Measurements from ENCODE around the gene ENDOU.

ENDOU gene

GRCh38 chr12:47725091-47725772, at the start of gene ENDOU:
Gene ENDOU (minus strand): TSS chr12:47725490. CDS start chr12:47725413, 77 bp downstream.
- DNase-seq: no peak

- no peak for DNase-seq
Observed at GRCh38 chr12:47774663-47775062, 49.4 kb upstream of the ENDOU start.

GRCh38 chr12:47773858-47774580, 48.7 kb upstream of the ENDOU start:
- DNase-seq: peak; percentile 34

- peak; percentile 68 for DNase-seq
Observed at GRCh38 chr12:47773062-47773857, 48.0 kb upstream of the ENDOU start, which contains the start of gene SLC48A1. Gene SLC48A1 (plus strand): TSS chr12:47773238. CDS start chr12:47773305, 67 bp downstream.

GRCh38 chr12:47772738-47773061, 47.4 kb upstream of the ENDOU start:
- DNase-seq: no peak

- no peak for DNase-seq
Observed at GRCh38 chr12:47772094-47772660, 46.9 kb upstream of the ENDOU start.

- DNase-seq: no peak
Observed at GRCh38 chr12:47771304-47771703, 46.0 kb upstream of the ENDOU start.

- no peak for DNase-seq
Observed at GRCh38 chr12:47770086-47770726, 44.9 kb upstream of the ENDOU start.

- DNase-seq: no peak
Observed at GRCh38 chr12:47769234-47770085, 44.2 kb upstream of the ENDOU start.

- no peak for DNase-seq
Observed at GRCh38 chr12:47768323-47768811, 43.1 kb upstream of the ENDOU start.

GRCh38 chr12:47767216-47767724, 42.0 kb upstream of the ENDOU start:
- DNase-seq: peak; percentile 59

- DNase-seq: no peak
Observed at GRCh38 chr12:47766502-47767215, 41.4 kb upstream of the ENDOU start.

- DNase-seq: no peak
Observed at GRCh38 chr12:47763481-47764346, 38.4 kb upstream of the ENDOU start.

- DNase-seq: no peak
Observed at GRCh38 chr12:47762850-47763465, 37.7 kb upstream of the ENDOU start.

GRCh38 chr12:47758834-47759690, 33.8 kb upstream of the ENDOU start, which contains the start of gene RAPGEF3:
Gene RAPGEF3 (minus strand): TSS chr12:47758880. CDS start chr12:47758556, 324 bp downstream.
- DNase-seq: peak; percentile 91

- DNase-seq: no peak
Observed at GRCh38 chr12:47758584-47758833, 33.2 kb upstream of the ENDOU start.

GRCh38 chr12:47757840-47758583, 32.7 kb upstream of the ENDOU start:
- DNase-seq: peak; percentile 21
